IMR-90 (cell line): Measurements from ENCODE around the gene SLC6A11. TPM values are rescaled to one million over a fixed set of nuclear protein-coding genes. Genes with fewer than 3 reads are reported as not detected.
A peak's percentile ranks its signal among the peaks of the same experiment; 100 is the strongest.

ENCODE experiments used
- ATAC-seq: fragments of 200-7000 bp; cut with Tn5 transposase; 2 replicates; pipeline ENCODE4 v1.9.1; 2020; ENCODE audit warnings: low read depth, mild to moderate bottlenecking, moderate library complexity
- BruUV-seq: library from RNA; stranded (reverse); fragments of 400-500 nt; replicated peaks from 2 replicates; lab custom pipeline; 2021; lab: Mats Ljungman, UMichigan
- CTCF ChIA-PET: fragments of 300-600 bp; formaldehyde crosslinking; extraction: SDS; loops from one replicate; lab custom pipeline; 2021; ENCODE audit warnings: antibody characterized with exemption; lab: Yijun Ruan, JAX
- POLR2A ChIA-PET: fragments of 300-600 bp; sonication (Branson Sonifier 250); formaldehyde crosslinking; loops from one replicate; lab custom pipeline; 2022; ENCODE audit warnings: antibody characterized with exemption; ENCODE audit not compliant: unreplicated experiment; lab: Charles Lee
- DNase-seq: peaks from one replicate; pipeline ENCODE4 v3.0.0; 2013
- H2AFZ ChIP-seq: replicated peaks from 2 replicates; pipeline ENCODE3; 2013; ENCODE audit warnings: low read length, mild to moderate bottlenecking; ENCODE audit not compliant: poor library complexity
- H2AK5ac ChIP-seq: 2 replicates; pipeline ENCODE4 v1.6.1; 2013; ENCODE audit warnings: low read depth, low read length, inconsistent platforms
- H2AK9ac ChIP-seq: replicated peaks from 2 replicates; pipeline ENCODE3; 2013; ENCODE audit warnings: mild to moderate bottlenecking, low read depth, low read length, moderate library complexity; ENCODE audit not compliant: poor library complexity
- H2BK120ac ChIP-seq: 2 replicates; pipeline ENCODE4 v1.6.1; 2013; ENCODE audit warnings: low read depth, low read length, inconsistent platforms
- H2BK15ac ChIP-seq: 3 replicates; pipeline ENCODE4 v1.6.1; 2013; ENCODE audit warnings: low read depth, low read length, inconsistent platforms
- H2BK20ac ChIP-seq: 2 replicates; pipeline ENCODE4 v1.6.1; 2013; ENCODE audit warnings: low read depth, mild to moderate bottlenecking, inconsistent platforms, low read length, moderate library complexity
- H2BK5ac ChIP-seq: 2 replicates; pipeline ENCODE4 v1.6.1; 2013; ENCODE audit warnings: mild to moderate bottlenecking, low read depth, low read length, inconsistent platforms; ENCODE audit not compliant: poor library complexity, severe bottlenecking
- H3K14ac ChIP-seq: replicated peaks from 2 replicates; pipeline ENCODE4 v1.6.1; 2013; ENCODE audit warnings: low read depth, low read length, inconsistent platforms
- H3K18ac ChIP-seq: 2 replicates; pipeline ENCODE4 v1.6.1; 2013; ENCODE audit warnings: low read depth, low read length, control low read depth
- H3K23ac ChIP-seq: 2 replicates; pipeline ENCODE4 v1.6.1; 2013; ENCODE audit warnings: low read depth, low read length, inconsistent platforms
- H3K27ac ChIP-seq: 2 replicates; pipeline ENCODE4 v1.5.1; 2013; ENCODE audit warnings: mild to moderate bottlenecking, control low read depth, low read length; ENCODE audit not compliant: insufficient read depth
- H3K27me3 ChIP-seq: 2 replicates; pipeline ENCODE4 v1.6.1; 2013; ENCODE audit warnings: low read length; ENCODE audit not compliant: control insufficient read depth, insufficient read depth
- H3K36me3 ChIP-seq: 2 replicates; pipeline ENCODE4 v1.6.1; 2013; ENCODE audit warnings: low read length, mixed read lengths; ENCODE audit not compliant: control insufficient read depth, insufficient read depth
- H3K4ac ChIP-seq: 2 replicates; pipeline ENCODE4 v1.6.1; 2013; ENCODE audit warnings: low read depth, low read length, inconsistent platforms
- H3K4me1 ChIP-seq: 2 replicates; pipeline ENCODE4 v1.6.1; 2013; ENCODE audit warnings: low read length, mixed read lengths; ENCODE audit not compliant: control insufficient read depth, insufficient read depth
- H3K4me2 ChIP-seq: 2 replicates; pipeline ENCODE4 v1.6.1; 2013; ENCODE audit warnings: low read depth, mild to moderate bottlenecking, control low read depth, low read length, moderate library complexity
- H3K4me3 ChIP-seq: 2 replicates; pipeline ENCODE4 v1.5.1; 2013; ENCODE audit warnings: low read depth, mild to moderate bottlenecking, control low read depth, low read length, moderate library complexity; ENCODE audit not compliant: insufficient read depth
- H3K56ac ChIP-seq: 2 replicates; pipeline ENCODE4 v1.6.1; 2013; ENCODE audit warnings: low read length, inconsistent platforms; ENCODE audit not compliant: insufficient read depth; ENCODE audit errors: extremely low read depth
- H3K79me1 ChIP-seq, 2 experiments: 2 replicates each; pipeline ENCODE4 v1.6.1; 2013; ENCODE audit warnings: low read length in 2 of 2, inconsistent platforms in 1 of 2, low read depth in 1 of 2
- H3K9ac ChIP-seq: 2 replicates; pipeline ENCODE4 v1.6.1; 2013; ENCODE audit warnings: low read depth, low read length, control low read depth
- H3K9me1 ChIP-seq: 2 replicates; pipeline ENCODE4 v1.6.1; 2013; ENCODE audit warnings: low read length, inconsistent platforms; ENCODE audit not compliant: insufficient read depth
- H3K9me3 ChIP-seq: 2 replicates; pipeline ENCODE4 v1.6.1; 2013; ENCODE audit warnings: low read length; ENCODE audit not compliant: control insufficient read depth, insufficient read depth
- H4K20me1 ChIP-seq: 2 replicates; pipeline ENCODE4 v1.6.1; 2013; ENCODE audit warnings: low read length, inconsistent platforms; ENCODE audit not compliant: insufficient read depth
- H4K5ac ChIP-seq: 2 replicates; pipeline ENCODE4 v1.6.1; 2013; ENCODE audit warnings: mild to moderate bottlenecking, low read depth, low read length, control low read depth
- H4K8ac ChIP-seq, 2 experiments: 2 replicates each; pipeline ENCODE4 v1.6.1; 2013; ENCODE audit warnings: low read depth in 2 of 2, low read length in 2 of 2, control low read depth in 1 of 2, inconsistent platforms in 1 of 2
- H4K91ac ChIP-seq: 2 replicates; pipeline ENCODE4 v1.6.1; 2013; ENCODE audit warnings: low read depth, low read length, inconsistent platforms; ENCODE audit not compliant: insufficient read depth
- BHLHE40 ChIP-seq: fragments of 150-350 bp; IDR thresholded peaks from 2 replicates; pipeline ENCODE4 v1.6.1; 2016; ENCODE audit warnings: mild to moderate bottlenecking, low read depth, low read length
- CEBPB ChIP-seq: IDR thresholded peaks from 2 replicates; pipeline ENCODE4 v1.6.1; 2012; ENCODE audit warnings: low read depth, low read length, improper control_type of control experiment
- CHD1 ChIP-seq: IDR thresholded peaks from 2 replicates; pipeline ENCODE4 v1.6.1; 2012; ENCODE audit warnings: low read depth, low read length, improper control_type of control experiment
- FOS ChIP-seq: fragments of 150-350 bp; IDR thresholded peaks from 2 replicates; pipeline ENCODE4 v1.6.1; 2016; ENCODE audit warnings: low read depth, low read length
- MAFK ChIP-seq: IDR thresholded peaks from 2 replicates; pipeline ENCODE4 v1.6.1; 2012; ENCODE audit warnings: low read depth, low read length, improper control_type of control experiment
- MAZ ChIP-seq: IDR thresholded peaks from 2 replicates; pipeline ENCODE4 v1.6.1; 2012; ENCODE audit warnings: low read depth, mild to moderate bottlenecking, low read length, improper control_type of control experiment, moderate library complexity, borderline replicate concordance
- MXI1 ChIP-seq: IDR thresholded peaks from 2 replicates; pipeline ENCODE4 v1.6.1; 2012; ENCODE audit warnings: low read depth, mild to moderate bottlenecking, low read length, moderate library complexity, borderline replicate concordance
- NFE2L2 ChIP-seq: fragments of 150-350 bp; IDR thresholded peaks from 2 replicates; pipeline ENCODE4 v1.6.1; 2016; ENCODE audit warnings: low read depth, mild to moderate bottlenecking, low read length
- POLR2A ChIP-seq: IDR thresholded peaks from 2 replicates; pipeline ENCODE4 v1.6.1; 2012; ENCODE audit warnings: mild to moderate bottlenecking, low read depth, low read length
- RAD21 ChIP-seq: IDR thresholded peaks from 2 replicates; pipeline ENCODE4 v1.6.1; 2012; ENCODE audit warnings: low read length, improper control_type of control experiment
- RCOR1 ChIP-seq: IDR thresholded peaks from 2 replicates; pipeline ENCODE4 v1.6.1; 2012; ENCODE audit warnings: mild to moderate bottlenecking, low read length, improper control_type of control experiment; ENCODE audit not compliant: insufficient replicate concordance
- RFX5 ChIP-seq: IDR thresholded peaks from 2 replicates; pipeline ENCODE4 v1.8.0; 2012; ENCODE audit warnings: low read depth, mild to moderate bottlenecking, low read length, moderate library complexity
- SMC3 ChIP-seq: fragments of 150-350 bp; IDR thresholded peaks from 2 replicates; pipeline ENCODE4 v1.6.1; 2016; ENCODE audit warnings: low read depth, mild to moderate bottlenecking, antibody characterized with exemption, low read length, moderate library complexity
- WGBS, 2 experiments: methylation state at CpG; one replicate each; pipeline versions ENCODE4 v1.1.5 to v1.1.7; 2013; ENCODE audit warnings: missing lambda C conversion rate in 2 of 2; ENCODE audit not compliant: insufficient read length in 1 of 2; ENCODE audit errors: extremely low coverage in 2 of 2; 5-methylcytosine and 5-hydroxymethylcytosine counted together
- dilution Hi-C: fragments of 300-500 bp; cut with HindIII; formaldehyde crosslinking; loops from one replicate; pipeline ENCODE4 v1.14.3; 2018; ENCODE audit warnings: low sequenced_read_pairs; ENCODE audit not compliant: unreplicated experiment
- in situ Hi-C: fragments of 300-500 bp; cut with MboI; formaldehyde crosslinking; loops from 3 replicates; pipeline ENCODE4 v1.14.3; 2019; ENCODE audit warnings: low sequenced_read_pairs, inconsistent platforms, mixed read lengths
- intact Hi-C: fragments of 100-400 bp; cut with micrococcal nuclease; formaldehyde crosslinking; loops from 2 replicates; pipeline ENCODE4 v1.10.0; 2022
- polyA plus RNA-seq, 3 experiments: library from polyadenylated mRNA; depleted of rRNA; stranded (reverse); fragments of >200 nt; gene quantifications; 2 replicates each; pipeline ENCODE4 v1.2.3, GENCODE V29; 2012; ENCODE audit warnings: low replicate concordance in 1 of 3
- total RNA-seq: library from RNA; depleted of rRNA; stranded (reverse); fragments of >200 nt; gene quantifications from 2 replicates; pipeline ENCODE4 v1.2.3, GENCODE V29; 2012
- TF ChIP-seq, protein P1 (sequence below): fragments of 150-350 bp; IDR thresholded peaks from 2 replicates; pipeline ENCODE4 v1.6.1; 2016; ENCODE audit warnings: low read depth, mild to moderate bottlenecking, low read length, moderate library complexity, borderline replicate concordance
- TF ChIP-seq, protein P2 (sequence below): fragments of 150-350 bp; IDR thresholded peaks from 2 replicates; pipeline ENCODE4 v1.6.1; 2017; ENCODE audit warnings: mild to moderate bottlenecking, antibody characterized with exemption, low read length, low read depth
- TF ChIP-seq, protein P3 (sequence below): conservative IDR thresholded peaks from 2 replicates; pipeline ENCODE4 v1.5.1; 2012; ENCODE audit warnings: mild to moderate bottlenecking, low read depth, low read length, improper control_type of control experiment

SLC6A11 gene
- total and polyA plus RNA-seq, 2 of the 4 experiments (the other 2 are of a cell fraction): not detected

DNA sequence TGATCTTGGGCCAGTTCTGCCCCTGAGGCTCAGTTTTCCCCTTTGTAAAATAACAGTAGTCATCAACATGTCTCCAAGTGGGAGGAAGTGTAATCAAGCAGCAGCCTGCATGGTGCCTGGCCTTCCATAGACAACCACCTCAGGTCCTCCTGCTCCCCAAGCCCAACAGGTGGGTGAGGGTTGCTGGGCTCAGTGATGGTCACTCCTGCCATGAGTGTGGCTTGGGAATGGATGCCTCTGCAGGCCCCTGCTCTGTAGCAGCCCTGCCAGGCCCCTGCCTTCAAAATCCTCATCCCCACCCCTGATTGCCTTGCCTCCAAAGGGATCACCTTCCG lies 117.4 kb downstream of the SLC6A11 start:
- DNase-seq (no peak), ATAC-seq (no peak; the same call in 1 of the 2 replicates)
- H4K5ac ChIP-seq: no peak overlapping the region
- H4K91ac ChIP-seq: no peak overlapping the region
- CTCF ChIA-PET: no interaction called here
- peaks cover 19% of the 10 kb centered on the region for H3K27me3 ChIP-seq
- H3K79me1 ChIP-seq: no peaks in the 10 kb centered on the region
- no peaks in the 10 kb centered on the region for H3K36me3 ChIP-seq
- no peak overlapping the region for H2BK20ac ChIP-seq
- no peak overlapping the region for H3K23ac ChIP-seq
- H4K20me1 ChIP-seq: no peaks in the 10 kb centered on the region
- no peaks in the 10 kb centered on the region for H3K9me1 ChIP-seq
- no peak overlapping the region for H2BK5ac ChIP-seq
- no peak overlapping the region for H3K14ac ChIP-seq
- H2AK9ac ChIP-seq: no peak overlapping the region
- H3K9ac ChIP-seq: no peak overlapping the region
- peak overlapping the region; percentile 26 for H2AFZ ChIP-seq
- POLR2A ChIA-PET: no interaction called here
- H4K8ac ChIP-seq: no peak overlapping the region
- no peak overlapping the region for H2AK5ac ChIP-seq
- no peak overlapping the region for H2BK15ac ChIP-seq
- no peak overlapping the region for H3K4ac ChIP-seq
- H3K18ac ChIP-seq: no peak overlapping the region
- dilution Hi-C loops (no loop called here), in situ Hi-C loops (no loop called here), intact Hi-C loops (no loop called here)
- BruUV-seq: no TSS peak
- no peak overlapping the region for H3K56ac ChIP-seq
- H3K4me1 ChIP-seq: no peaks in the 10 kb centered on the region
- H3K4me2 ChIP-seq: no peak overlapping the region
- H3K4me3 ChIP-seq: no peak overlapping the region
- H3K27ac ChIP-seq: no peak overlapping the region
- 17% methylated on average over 1 of the region's 1 CpG; no CpG with 5 or more reads in 1 of the 2 experiments for WGBS, 2 experiments
- no peak for TF ChIP-seq MAZ
- TF ChIP-seq FOS: no peak
- TF ChIP-seq MAFK: no peak
- TF ChIP-seq RFX5: no peak
- no peak for TF ChIP-seq CHD1
- TF ChIP-seq, protein P1, sequence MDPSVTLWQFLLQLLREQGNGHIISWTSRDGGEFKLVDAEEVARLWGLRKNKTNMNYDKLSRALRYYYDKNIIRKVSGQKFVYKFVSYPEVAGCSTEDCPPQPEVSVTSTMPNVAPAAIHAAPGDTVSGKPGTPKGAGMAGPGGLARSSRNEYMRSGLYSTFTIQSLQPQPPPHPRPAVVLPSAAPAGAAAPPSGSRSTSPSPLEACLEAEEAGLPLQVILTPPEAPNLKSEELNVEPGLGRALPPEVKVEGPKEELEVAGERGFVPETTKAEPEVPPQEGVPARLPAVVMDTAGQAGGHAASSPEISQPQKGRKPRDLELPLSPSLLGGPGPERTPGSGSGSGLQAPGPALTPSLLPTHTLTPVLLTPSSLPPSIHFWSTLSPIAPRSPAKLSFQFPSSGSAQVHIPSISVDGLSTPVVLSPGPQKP: no peak
- no peak for TF ChIP-seq NFE2L2
- TF ChIP-seq, protein P2, sequence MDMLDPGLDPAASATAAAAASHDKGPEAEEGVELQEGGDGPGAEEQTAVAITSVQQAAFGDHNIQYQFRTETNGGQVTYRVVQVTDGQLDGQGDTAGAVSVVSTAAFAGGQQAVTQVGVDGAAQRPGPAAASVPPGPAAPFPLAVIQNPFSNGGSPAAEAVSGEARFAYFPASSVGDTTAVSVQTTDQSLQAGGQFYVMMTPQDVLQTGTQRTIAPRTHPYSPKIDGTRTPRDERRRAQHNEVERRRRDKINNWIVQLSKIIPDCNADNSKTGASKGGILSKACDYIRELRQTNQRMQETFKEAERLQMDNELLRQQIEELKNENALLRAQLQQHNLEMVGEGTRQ: no peak
- no peak for TF ChIP-seq CEBPB
- no peak for TF ChIP-seq RCOR1
- no peak for TF ChIP-seq MXI1
- no peak for TF ChIP-seq BHLHE40
- TF ChIP-seq SMC3: no peak
- no peak for TF ChIP-seq POLR2A
- TF ChIP-seq RAD21: no peak
- TF ChIP-seq, protein P3, sequence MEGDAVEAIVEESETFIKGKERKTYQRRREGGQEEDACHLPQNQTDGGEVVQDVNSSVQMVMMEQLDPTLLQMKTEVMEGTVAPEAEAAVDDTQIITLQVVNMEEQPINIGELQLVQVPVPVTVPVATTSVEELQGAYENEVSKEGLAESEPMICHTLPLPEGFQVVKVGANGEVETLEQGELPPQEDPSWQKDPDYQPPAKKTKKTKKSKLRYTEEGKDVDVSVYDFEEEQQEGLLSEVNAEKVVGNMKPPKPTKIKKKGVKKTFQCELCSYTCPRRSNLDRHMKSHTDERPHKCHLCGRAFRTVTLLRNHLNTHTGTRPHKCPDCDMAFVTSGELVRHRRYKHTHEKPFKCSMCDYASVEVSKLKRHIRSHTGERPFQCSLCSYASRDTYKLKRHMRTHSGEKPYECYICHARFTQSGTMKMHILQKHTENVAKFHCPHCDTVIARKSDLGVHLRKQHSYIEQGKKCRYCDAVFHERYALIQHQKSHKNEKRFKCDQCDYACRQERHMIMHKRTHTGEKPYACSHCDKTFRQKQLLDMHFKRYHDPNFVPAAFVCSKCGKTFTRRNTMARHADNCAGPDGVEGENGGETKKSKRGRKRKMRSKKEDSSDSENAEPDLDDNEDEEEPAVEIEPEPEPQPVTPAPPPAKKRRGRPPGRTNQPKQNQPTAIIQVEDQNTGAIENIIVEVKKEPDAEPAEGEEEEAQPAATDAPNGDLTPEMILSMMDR: no peak
- H3K9me3 ChIP-seq: no peaks in the 10 kb centered on the region
- H2BK120ac ChIP-seq: no peak overlapping the region
